Caki2 (cell line): ENCODE measurements around the gene MRPL43. TPM values are rescaled to one million over a fixed set of nuclear protein-coding genes. Genes with fewer than 3 reads are reported as not detected.
"Not testable (repeated sequence)": the region's sequence is repeated elsewhere in the genome, so short reads cannot be mapped to it uniquely, and the experiment has no call there.

Experiments
- DNase-seq: peaks from one replicate; pipeline ENCODE4 v3.0.0-alpha.2; 2015; ENCODE audit warnings: low read depth
- in situ Hi-C: cut with HindIII; loops from 2 replicates; pipeline ENCODE4 v1.10.0; 2016; ENCODE audit warnings: low sequenced_read_pairs, low pct_unique_long_range_greater_than_20kb, mixed read lengths
- total RNA-seq: library from RNA; depleted of rRNA; stranded (reverse); fragments of >200 nt; shearing (Covaris generic); gene quantifications from 2 replicates; pipeline ENCODE4 v1.2.3, GENCODE V29; 2014; ENCODE audit warnings: low replicate concordance

Gene MRPL43
- total RNA-seq, 1 experiment from 2014 or later = 123 TPM

- in situ Hi-C loops, DNase-seq: not testable (repeated sequence)
Measured at GRCh38 chr10:100975397-100975796, 11.9 kb downstream of the MRPL43 start.

DNA sequence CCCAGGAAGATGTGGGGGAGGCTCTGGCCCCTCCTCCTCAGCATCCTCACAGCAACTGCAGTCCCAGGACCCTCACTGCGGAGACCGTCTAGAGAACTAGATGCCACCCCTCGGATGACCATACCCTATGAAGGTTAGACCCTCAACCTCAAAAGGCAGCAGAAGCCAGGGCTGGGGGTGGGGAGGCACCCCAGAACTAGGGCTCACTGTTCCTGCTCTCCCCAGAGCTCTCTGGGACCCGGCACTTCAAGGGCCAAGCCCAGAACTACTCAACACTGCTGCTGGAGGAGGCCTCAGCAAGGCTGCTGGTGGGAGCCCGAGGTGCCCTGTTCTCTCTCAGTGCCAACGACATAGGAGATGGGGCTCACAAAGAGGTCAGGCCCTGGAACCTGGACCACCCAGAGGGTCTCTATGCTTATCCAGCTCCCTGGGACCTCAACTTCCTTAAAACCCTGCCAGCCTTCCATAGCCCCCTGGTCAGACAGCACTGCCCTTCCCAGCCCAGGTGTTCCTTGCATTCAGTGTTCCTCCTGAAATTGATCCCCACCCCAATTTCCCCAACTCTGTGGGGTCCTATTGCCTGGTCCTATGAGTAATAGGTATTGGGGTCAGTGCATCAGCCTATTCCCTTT lies 14.3 kb downstream of the MRPL43 start:
- in situ Hi-C loops = no loop called here
- no peak for DNase-seq

DNA sequence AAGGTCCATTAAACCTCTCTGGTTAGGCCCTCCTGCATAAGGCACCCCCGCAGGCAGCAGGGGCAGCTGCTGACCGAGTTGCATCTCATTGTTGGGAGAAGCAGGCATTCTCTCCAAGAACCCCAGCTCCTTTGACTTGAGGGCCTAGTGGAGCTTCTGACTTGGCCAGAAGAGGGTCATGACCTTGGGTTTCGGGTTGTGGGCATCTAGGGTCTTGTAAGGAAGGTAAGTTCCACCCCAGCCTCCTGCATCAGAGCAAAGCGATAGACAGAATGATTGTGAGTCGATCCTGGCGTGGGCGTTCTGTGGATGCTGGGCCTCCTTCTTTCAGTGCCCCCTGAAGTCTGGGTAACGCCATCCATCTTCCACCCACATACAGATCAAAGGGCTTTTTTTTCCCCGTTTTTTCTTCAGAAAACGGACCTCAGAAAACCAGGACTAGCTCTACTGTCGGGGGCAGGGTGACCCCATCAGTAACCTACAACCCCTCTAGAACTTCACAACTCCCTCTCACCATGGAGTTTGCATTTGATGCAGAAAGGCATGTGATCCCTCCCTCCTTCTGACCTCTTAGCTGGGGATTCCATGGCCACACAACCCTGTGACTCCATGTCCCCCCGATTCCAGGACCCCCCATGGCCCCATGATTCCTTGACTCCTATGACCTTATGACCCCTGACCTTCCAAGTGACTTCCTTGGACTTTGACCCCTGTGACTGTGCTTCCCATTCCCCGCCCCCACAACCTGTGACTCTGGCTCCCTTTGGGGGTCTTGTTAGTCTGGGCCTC lies 15.0 kb downstream of the MRPL43 start:
- in situ Hi-C loops = no loop called here
- DNase-seq = no peak

- in situ Hi-C loops = no loop called here
- peak; percentile 56 for DNase-seq
Measured at GRCh38 chr10:100970914-100971811, 16.1 kb downstream of the MRPL43 start.

DNA sequence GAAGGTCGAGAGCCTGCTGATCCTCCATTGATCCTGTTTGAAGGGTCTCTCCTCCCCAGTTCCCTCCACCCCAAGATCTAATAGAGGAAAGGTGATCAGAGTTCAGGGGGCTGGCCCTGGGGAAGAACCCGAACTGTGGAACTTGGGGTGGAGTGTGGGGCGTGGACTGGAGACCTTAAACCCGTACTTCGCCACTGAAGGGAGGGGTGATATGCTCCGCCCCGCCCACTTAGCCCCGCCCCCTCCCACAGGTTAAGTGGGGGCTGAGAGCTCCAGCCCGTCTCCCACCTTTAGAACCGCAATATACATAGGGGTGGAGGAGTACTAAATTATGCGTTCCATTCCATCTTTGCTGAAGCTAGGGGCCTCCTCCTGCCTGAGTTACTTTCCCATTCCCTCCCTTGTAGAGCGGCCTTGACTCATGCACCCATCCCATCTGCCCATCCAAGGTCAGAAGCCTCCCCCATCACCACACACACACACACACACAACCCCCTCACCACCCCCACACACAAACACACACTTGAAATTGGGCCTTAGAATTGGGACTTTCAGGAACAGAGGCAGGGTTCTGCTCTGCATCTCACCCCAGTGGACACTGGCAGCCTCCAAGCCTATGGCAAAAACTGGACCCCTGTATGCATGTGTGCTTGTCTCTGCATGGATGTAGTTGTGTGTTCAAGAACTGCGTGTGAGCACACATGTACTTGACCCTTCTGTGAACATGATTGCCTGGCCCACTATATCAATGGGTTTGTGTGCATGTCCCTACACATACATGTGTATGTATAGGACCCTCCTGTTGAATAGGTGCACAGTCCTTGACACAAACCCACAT lies 17.0 kb downstream of the MRPL43 start:
- DNase-seq = no peak
- in situ Hi-C loops = no loop called here

DNA sequence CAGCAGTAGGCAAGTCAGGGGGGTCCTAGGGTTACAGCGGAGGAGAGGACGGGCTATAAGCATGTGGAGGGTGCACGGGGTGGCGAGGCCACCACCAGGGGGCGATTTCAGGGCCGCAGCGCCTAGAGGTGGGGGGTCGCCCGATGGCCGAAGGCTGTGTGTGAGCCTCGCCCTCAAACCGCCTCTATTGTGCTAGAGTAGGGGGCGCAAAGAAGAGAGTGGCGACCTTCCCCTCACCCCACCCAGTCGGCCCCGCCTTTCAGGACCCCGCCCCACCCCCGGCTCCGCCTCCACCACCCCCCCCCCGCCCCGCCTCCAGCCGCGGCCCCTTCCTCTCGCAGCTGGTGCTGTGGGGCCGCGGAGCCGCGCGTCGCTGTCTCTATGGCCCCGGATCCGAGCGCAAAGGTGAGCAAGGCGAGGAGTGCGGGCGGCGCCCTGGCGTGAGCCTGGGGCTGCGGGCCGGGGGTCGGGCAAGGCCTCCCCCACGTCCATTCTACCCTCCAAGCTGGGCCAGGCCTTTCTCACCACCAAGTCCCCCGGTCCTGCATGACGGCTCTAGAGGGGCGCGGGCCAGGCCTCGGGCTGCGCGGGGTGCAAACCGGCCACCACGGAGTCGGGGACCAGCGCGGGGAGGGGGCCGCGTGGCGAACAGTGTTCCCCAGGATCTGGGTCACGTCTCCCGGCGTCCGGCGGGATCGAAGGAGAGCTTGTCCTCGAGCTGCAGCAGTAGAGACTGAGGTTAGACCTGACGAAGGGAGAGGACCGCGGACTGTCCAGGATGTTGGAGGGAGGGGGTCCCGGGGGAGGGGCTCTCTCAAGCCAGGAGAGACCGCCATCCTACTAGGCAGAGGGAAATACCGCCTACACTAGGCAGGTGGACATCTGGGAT lies 17.9 kb downstream of the MRPL43 start, which contains the start of gene SEMA4G:
SEMA4G (plus strand) TSS at position 318 of the 889 bp plus-strand sequence. CDS start 3,409 bp downstream, outside the sequence.
- in situ Hi-C loops = no loop called here
- peak; percentile 4 for DNase-seq

DNA sequence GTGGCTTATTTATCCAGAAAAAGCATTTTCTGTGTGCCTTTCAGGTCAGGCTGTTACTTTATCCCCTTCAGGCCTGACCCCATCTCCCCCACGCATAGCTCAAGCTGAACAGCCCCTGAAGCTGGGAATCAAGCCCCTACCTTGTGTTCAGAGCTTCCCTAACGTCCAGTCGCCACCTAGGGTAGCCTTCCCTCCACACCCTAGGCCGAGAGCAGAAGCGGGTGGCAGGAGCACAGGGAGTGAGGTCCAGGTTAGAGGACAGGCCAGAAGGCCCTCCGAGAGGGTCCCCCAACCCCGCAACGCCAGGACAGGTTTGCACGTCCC lies 18.5 kb downstream of the MRPL43 start:
- DNase-seq = no peak
- in situ Hi-C loops = no loop called here

- no peak for DNase-seq
Measured at GRCh38 chr10:100968062-100968736, 19.1 kb downstream of the MRPL43 start.

DNA sequence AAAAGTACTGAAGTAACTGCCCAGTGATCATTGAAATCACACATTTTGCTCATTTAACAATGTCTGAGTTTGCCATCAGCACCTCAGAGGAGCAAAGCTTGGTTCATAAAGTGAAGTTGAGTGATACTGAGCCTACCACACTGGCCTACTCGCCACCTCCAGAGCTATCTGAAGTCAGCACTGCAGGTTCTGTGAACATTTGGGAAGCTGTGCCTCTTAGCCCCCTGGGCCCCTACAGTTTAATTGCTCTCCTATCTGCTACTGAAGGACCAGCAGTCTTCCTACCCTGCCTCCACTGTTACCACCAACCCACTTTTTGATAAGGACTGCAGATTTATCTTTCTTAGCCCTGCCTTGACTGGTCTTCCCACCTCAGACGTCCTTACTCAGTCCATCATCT lies 20.0 kb downstream of the MRPL43 start:
- in situ Hi-C loops = no loop called here
- no peak for DNase-seq

More at GRCh38 chr10:100968062-100968736, 19.1 kb downstream of the MRPL43 start:
- in situ Hi-C loops = no loop called here

DNA sequence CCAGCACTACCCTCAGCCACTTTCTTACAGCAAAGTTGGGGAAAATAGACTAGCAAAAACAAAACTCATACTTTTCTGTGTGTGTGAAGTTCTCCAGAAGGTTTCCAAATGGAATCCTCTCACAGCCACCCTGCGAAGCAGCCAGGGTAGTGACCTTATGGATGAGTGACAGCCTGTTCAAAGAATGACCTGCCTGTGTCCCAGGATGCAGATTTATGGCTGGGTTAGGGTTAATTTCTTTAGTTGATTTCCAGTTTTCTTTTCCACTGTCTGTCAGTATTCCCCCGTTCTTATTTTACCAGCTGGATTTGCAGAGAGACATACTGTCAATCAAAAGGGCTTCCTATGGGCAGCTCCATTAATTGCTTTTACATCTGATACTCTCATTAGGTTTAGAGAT lies 20.4 kb downstream of the MRPL43 start:
- no peak for DNase-seq

GRCh38 chr10:100965820-100966219 lies 21.5 kb downstream of the MRPL43 start:
- in situ Hi-C loops = no loop called here
- no peak for DNase-seq

More for the DNA sequence above, 20.4 kb downstream of the MRPL43 start:
- in situ Hi-C loops = no loop called here

- no peak for DNase-seq
- in situ Hi-C loops = no loop called here
Measured at GRCh38 chr10:100963826-100964225, 23.5 kb downstream of the MRPL43 start.

- DNase-seq = no peak
- in situ Hi-C loops = no loop called here
Measured at GRCh38 chr10:100962351-100963080, 24.8 kb downstream of the MRPL43 start.

- no peak for DNase-seq
Measured at GRCh38 chr10:100960251-100960650, 27.0 kb downstream of the MRPL43 start.

DNA sequence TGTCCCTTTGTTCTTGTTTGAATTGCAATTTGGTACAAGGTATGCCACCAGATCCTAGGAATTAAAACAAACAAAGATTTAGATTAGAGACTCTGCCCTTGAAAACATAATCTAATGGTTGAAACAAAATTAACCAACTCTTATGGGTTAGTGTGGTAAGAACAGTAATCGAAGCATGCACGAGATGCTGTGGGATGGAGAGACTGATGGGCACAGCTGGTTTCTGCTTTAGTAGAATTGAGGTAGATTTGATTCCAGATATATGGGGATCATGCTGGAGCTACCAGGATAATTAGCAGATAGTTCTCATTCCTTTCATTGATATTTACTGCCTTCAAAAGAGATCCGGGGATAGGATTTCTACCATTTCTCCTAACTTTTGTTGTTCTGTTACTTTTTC lies 38.4 kb downstream of the MRPL43 start:
- in situ Hi-C loops = no loop called here
- DNase-seq = no peak

More at GRCh38 chr10:100960251-100960650, 27.0 kb downstream of the MRPL43 start:
- in situ Hi-C loops = no loop called here

- DNase-seq = no peak
- in situ Hi-C loops = no loop called here
Measured at GRCh38 chr10:100945754-100946153, 41.5 kb downstream of the MRPL43 start.
